GM21717 (cell line): ENCODE results near the gene MRPS24.
A peak's percentile ranks its signal among the peaks of the same experiment; 100 is the strongest.
"Not testable (repeated sequence)": the region's sequence is repeated elsewhere in the genome, so short reads cannot be mapped to it uniquely, and the experiment has no call there.

ENCODE experiments used
- ATAC-seq: cut with Tn5 transposase; IDR thresholded peaks from one replicate; pipeline ENCODE4 v1.9.1; 2021; ENCODE audit warnings: mild to moderate bottlenecking, moderate library complexity; ENCODE audit not compliant: unreplicated experiment

Gene MRPS24

DNA sequence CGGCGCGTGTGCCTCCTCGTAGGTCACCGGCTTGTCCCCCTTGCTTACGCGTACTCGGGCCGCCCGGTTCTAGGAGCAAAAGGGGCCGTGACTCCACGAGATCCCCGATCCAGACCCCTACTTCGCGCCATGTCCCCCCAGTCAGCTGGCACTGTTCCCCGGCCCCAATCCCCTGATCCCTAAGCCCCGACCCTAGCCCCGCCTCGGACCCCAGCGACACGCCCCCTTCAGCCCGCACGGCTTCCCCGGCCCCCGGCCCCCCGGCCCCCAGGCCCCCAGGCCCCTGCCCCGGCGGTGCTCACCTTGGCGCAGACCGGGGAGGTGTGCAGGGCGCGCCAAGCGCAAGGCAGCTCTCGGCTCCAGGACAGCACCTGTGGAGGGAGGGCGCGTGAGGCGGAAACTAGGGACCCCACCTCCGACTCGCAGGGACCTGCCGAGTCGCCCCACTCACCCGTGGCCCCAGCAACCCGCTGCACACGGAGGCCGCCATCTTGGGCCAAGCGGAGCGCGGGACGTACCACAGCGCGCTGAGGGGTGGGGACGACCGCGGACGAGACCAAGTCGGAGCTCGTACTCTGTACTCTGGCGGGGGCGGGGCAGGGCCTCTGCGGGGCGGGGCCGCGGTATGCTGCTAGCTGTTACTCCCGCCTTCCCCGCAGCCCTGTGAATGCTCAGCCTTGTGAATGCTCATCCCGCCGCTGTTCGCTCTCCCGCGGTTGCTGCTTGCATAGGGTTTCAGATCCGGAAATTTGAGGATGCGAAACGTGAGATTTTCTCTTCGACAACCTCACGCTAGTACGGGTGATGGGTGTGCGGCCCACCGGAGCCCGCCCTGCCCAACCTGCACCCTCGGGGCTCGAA lies at the start of gene MRPS24:
Gene MRPS24, minus strand, starts transcription at position 512 of the 861 bp plus-strand sequence. Its CDS starts 22 bp downstream, at position 490.
- ATAC-seq: peak; percentile 96

DNA sequence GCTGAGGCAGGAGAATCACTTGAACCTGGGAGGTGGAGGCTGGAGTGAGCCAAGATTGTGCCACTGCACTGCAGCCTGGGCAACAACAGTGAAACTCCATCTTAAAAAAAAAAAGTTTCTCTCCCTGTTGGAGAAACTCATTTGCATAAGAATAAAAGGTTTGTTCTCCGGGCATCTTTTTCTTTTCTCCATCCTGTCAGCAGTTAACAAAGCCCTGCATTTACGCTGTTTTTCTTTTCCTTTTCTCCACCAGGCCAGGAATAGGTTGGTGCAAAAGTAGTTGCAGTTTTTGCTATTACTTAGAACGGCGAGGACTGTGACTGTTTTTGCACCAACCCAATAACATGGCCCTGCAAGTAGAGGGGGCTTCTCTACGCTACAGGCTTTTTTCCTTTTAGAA lies 46.6 kb upstream of the MRPS24 start:
- no peak for ATAC-seq

DNA sequence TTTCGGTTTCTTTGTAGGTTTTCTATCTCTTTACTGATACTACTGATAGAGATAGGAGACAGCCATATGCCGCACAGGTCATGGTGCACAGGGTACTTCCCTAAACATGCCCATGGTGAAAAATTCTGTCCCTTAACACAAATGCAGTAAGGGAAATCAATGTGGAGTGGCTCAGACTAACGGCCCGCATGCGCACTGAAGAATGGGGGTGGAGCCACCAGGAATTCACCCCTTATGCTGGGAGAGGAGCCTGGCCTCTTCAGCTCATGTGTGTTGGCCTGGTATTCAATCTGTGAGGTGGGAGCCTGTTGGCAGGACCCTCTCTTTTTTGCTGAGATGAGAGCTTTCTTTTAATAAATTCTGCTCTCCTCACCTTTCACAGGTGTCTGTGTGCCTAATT lies 45.5 kb upstream of the MRPS24 start:
- ATAC-seq: no peak

DNA sequence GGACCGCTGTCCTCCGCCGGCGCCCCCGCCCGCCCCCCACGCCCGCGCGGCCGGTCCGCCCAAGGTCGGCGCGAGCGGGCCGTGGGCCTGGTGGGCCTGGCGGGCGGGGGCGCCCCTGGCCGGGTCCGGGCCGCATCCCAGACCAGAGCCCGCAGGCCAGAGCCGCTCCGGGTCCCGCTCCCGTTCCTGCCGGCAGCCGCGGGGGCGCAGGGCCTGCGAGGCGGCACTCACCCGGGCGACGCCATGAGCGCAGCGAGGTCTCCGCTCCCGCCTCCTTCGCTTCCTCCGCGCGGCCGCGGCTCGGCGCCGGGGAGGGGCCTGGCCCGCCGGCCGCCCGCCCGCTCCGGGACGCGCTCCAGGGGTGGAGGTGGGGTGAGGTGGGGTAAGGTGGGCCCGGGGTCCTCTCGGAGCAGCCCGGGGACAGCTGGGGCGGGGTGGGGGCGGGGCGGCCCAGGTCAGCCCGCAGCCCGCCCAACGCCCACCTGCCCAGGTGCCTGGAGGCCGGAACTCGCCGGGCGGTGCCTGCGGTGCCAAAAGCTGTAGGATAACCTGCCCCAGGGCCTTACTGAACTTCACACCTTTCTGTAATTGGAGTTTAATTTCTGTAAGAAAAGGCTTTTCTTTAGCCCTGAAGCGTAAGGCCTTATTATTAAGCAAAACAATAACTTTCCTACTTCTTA lies 37.2 kb upstream of the MRPS24 start, which contains the start of gene URGCP:
Gene URGCP, minus strand, starts transcription at position 266 of the 680 bp plus-strand sequence. Its CDS starts 21 bp downstream, at position 245.
- ATAC-seq: peak; percentile 81

DNA sequence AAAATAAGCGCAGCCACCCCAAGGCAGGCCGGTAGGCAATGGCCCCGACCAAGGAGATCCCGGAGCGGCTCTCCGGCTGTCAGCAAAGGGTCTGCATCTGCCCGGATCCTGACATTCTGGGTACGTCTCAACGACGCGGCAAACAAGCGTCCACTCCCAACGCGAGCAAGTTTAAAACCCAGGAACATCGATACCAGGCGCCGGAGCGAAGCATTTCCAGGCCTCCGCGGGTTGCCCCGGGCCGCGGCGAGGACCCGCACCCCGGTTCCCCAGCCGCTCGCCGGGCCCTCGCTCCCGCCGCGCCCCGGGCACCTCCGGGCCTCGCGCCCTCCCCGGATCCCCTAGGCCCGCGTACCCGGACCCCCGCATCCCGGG lies 36.6 kb upstream of the MRPS24 start:
- ATAC-seq: peak; percentile 46

DNA sequence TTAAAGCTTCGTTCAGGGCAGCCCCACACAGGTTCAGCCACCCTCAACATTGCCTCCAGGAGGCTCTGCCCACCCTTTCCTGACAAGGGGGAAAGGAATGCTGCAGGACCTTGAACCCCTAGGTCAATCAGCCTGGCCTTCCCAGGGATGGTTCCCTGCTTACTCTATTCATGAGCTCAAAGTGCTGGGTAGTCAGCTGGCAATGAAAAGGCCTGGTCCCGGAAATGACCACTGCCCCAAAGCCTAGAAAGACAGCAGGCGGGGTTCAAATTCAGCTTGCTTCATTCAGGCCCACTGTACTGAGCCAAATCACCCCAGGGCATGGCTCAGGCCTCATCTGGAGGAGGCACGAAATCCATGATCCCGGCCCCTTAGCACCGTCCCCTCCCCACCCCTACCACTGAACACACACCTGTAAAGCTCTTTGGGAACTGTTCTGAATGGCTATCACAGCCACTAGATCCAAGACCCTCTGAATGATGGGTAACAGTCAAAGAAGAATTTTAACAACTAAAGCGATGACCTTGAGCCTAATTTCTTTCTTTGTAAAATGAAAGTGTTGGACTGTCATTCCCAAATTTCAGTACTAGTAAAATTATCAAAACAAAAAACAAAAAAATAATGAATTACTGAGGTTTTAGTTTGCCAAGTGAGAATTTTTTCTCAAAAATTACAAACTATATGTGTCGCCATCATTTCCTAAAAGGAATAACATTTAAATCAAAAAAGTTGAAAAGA lies 36.1 kb upstream of the MRPS24 start:
- ATAC-seq: no peak

DNA sequence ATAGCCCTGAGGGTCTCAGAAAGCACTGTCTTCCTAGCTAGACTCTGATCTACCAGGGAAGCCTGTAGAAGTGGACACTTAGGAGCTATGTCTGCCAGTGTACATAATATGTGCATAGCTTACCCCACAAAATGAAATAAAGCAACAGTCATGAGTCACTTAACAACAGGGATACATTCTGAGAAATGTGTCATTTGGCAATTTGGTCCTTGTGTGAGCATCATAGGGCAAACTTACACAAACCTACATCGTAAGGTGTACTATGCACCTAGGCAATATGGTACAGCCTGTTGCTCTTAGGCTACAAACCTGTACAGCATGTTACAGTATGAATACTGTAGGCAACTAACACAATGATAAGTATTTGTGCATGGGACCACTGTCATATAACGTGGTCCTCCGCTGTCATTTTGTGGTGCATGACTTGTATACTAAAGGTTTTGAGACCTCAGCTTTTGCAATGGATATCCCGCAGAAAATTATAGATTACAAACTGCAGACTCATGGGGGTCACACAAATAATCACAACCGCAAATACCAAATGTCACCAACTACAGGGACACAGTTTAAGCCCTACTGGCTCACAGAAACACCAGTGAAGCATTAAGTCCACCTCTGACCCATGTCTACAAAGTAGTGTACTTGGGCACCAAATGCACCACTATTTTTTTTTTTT lies 35.4 kb upstream of the MRPS24 start:
- ATAC-seq: no peak

DNA sequence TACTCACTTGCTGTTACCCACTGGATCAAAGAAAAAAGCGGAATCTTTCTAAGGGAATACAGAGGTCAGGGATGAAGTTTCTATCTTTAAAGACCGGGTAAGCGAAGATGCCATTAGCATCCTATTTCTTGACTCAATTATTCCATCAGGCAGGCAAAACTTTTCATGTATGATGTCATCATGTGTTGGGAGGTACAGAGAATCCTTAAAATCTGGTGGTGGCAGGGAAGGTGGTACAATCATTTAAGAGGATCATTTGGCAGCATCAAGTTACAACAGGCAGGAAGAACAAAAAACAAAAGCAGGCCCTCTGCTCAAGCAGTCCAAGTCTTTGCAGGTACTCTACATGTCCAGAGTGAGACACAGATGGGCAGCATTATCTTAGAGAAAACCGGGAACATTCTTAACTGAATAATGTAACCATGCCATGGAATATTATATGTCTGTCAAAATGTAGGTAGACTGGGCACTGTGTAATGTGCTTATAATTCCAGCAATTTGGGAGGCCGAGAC lies 33.3 kb upstream of the MRPS24 start:
- no peak for ATAC-seq

DNA sequence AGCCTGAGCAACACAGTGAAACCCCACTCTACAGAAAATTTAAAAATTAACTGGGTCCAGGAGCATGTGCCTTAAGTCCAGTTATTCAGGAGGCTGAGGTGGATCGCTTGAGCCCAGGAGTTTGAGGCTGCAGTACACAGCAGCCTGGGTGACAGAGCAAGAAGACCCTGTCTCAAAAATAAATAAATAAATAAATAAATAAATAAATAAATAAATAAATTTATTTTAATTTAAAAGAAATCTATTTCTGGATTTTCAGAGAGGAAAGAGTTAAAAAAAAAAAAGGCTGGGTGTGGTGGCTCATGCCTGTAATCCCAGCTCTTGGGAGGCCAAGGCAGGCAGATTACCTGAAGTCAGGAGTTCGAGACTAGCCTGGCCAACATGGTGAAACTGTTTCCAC lies 29.3 kb upstream of the MRPS24 start:
- ATAC-seq: not testable (repeated sequence)

DNA sequence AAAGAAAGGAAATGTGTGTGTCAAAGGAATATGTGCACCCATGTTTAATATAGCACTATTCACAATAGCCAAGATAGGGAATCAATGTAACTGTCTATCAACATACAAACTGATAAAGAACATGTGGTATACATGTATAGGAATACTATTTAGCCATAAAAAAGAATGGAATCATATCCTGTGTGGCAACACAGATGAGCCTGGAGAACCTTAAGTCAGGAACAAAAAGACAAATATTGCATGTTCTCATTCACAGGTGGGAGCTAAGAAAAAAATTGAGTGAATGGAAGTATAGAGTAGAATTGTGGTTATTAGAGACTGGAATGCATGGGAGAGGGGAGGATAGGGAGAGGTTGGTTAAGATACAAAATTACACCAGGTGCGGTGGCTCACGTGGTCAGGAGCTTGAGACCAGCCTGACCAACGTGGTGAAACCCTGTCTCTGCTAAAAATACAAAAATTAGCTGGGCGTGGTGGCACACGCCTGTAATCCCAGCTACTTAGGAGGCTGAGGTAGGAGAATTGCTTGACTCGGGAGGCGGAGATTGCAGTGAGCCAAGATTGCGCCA lies 26.6 kb upstream of the MRPS24 start:
- ATAC-seq: no peak

DNA sequence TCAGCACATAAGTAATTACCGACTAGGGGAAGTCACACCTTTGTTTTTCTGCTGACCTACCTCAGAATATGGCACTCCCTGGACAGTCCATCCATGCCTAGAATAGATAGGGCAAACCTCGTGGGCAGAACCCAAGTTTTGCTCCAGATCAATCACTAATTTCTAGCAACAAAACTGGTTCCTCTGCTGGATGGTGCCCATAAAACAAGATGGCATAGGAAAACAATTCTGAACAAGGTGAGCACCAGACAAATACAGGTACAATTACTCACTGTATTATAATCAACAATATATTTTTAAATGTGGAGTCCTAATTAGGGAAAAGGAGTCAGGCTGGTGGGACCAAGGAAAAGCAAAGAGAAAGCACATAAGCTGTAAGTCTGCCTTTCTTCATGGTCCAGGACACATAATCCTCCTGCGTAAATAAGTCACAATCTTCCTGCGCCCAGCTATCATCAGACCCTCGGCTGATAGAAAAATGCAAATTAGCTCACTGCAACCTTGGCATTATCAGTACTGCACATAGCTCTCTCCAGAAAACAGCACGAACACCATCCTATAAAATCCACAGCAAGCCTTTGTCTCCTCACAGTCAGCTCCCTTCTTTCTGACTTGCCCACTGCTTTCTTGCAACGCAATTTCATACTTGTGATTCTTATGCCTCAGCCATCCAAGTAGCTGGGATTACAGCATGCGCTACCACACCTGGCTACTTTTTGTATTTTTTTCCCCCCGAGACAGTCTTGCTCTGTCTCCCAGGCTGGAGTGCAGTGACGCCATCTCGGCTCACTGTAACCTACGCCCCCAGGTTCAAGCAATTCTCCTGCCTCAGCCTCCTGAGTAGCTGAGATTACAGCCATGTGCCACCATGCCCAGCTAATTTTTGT lies 22.0 kb upstream of the MRPS24 start:
- no peak for ATAC-seq

DNA sequence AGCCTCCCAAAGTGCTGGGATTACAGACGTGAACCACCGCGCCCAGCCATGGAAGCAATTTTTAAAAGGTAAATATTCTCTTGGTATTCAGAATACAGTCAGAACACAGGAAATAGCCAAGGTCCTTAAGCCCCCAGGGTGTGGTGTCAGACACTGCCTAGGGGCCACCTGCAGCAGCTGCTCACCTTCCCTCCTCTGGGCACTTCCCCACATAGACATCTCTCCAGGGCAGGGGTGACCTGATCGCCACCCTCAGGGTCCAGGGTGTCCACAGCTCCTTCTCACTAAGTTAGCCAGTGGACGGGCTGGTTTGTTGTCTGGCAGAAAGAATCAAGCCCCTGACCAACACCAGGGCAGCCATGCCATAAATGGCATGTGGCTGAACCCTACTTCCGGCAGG lies 21.2 kb upstream of the MRPS24 start:
- ATAC-seq: no peak

DNA sequence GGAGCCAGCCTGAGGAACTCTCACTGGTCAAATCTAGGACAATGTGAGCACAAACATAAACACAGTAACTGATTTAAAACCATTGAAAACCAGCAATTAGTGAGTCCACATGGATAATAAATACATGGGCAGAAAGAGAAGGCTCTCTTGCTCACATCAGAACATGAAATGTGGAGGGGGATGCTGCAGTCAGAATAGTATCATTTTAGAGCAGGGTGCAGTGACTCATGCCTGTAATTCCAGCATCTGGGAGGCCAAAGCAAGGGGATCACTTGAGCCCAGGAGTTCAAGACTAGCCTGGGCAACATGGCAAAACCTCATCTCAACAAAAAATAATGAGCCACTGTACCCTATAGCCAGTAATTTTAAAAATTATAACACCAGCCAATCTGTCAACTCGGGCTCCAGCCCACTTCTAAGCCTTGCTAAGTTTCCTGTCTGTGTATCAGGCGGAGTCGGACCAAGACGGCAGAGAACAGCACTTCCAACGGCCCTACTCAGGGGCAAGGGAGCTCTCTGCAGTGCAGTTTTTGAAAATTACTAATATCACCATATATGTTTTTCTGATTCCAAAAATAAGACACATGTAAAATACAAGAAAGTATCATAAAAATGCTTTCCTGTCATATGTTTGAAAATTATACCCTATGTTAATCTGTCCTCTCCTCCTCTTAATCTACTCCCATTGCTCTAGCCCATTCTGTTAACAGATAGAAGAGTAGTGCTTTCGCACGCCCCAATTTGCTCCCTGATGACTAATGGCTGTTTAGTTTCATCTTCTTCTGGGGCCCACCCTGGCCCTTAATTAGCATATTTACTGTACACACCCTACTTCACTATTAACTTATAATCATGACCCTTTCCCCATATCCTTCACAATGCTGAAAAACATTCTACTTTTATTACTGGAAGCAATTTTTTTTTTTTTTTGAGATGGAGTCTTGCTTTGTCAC lies 20.0 kb upstream of the MRPS24 start:
- ATAC-seq: no peak

DNA sequence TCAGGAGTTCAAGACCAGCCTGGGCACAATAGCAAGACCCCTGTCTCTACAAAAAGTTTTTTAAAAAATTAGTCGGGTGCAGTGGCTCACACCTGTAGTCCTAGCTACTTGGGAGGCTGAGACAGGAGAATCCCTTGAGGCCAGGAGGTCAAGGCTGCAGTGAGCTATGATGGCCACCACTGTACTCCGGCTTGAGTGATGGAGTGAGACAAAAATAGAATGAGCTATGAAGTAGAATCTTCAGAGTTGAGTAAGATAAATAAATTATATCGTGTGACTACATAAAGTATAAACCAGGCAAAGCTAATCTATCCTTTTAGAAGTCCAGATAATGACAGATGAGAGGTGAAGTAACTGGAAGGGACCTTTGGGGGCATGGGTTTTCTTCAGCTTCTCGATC lies 15.3 kb upstream of the MRPS24 start:
- ATAC-seq: no peak

DNA sequence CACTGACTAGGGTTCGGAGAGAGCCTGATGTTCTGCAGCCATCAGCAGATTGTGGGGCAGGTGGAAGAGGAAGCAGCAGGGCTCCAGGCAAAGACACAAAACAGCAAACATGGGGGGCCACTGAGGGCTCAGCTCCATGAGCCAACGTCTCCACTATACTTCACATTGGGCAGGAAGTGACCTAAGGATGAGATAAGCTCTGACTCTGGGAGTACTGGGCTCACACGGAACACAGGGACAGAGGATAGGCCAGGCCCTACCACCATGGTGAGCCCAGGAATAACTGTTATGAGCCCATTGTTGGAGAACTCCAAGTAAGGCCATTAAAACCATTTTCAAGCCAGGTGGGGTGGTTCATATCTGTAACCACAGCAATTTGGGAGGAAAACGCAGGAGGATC lies 14.9 kb upstream of the MRPS24 start:
- ATAC-seq: no peak

DNA sequence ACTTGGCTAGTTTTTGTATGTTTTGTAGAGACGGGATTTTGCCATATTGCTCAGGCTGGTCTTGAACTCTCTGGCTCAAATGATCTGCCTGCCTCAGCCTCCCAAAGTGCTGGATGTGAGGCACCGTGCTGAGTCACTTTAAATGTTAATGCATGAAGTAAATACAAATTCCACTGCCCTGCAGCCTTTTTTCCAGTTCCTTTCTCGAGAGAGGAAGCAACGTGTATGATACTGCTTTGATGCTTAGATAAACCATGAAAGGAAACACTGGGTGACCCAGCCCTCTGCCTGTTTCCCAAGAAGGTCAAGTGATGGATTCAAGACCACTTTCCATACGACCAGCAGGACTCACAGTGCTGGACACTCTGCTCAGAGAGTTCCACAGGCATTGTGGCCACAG lies 11.3 kb upstream of the MRPS24 start:
- ATAC-seq: no peak

DNA sequence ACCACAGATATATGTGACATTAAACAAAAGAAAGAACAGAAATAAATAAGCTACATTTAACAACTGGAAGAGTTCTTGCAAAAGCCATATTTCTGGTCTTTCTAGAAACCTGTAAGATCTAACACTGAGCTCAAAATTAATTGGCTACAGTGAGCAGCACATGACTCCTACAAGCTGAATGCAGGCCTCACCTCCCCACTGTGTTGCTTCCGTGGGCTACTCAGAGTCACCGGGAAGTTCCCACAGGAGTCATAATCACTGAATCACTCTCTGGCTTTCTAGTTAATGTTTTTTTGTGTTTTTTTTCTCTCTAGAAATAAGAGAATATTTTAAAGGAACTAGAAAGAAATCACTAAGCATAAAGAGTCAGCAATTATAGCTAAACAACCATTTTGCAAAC lies 10.2 kb upstream of the MRPS24 start:
- ATAC-seq: no peak

DNA sequence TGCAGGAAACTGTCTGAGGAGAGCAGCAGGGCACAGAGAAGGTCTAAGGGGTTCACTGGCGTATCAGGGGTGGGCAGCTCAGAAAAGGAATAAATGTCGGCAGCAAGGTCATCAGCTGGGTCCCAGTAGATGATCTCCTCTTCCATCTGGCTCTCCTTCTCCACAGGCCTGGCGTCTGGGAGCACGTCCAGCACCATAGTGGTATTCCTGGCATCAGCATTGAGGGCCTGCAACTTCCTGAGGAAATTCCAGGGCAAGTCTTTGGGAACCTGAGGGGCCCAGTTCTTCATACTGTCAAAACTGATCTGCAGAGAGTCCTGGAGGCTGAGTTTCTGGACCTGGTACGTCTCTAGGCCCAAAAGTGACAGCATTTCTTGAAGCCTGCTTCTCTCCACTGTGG lies 9.6 kb upstream of the MRPS24 start:
- ATAC-seq: no peak
